Astrocyte (in vitro differentiated cells and primary cell): ENCODE measurements around the gene MAP2K7.

Experiments used
- CTCF ChIP-seq: IDR thresholded peaks from 2 replicates; pipeline ENCODE4 v1.5.1; 2011; ENCODE audit warnings: low read depth, mild to moderate bottlenecking, inconsistent platforms, low read length, moderate library complexity; ENCODE audit not compliant: insufficient read depth
- EZH2 ChIP-seq: IDR thresholded peaks from 2 replicates; pipeline ENCODE4 v1.6.1; 2012; ENCODE audit warnings: mild to moderate bottlenecking, low read length, inconsistent platforms; ENCODE audit not compliant: insufficient read depth

- TF ChIP-seq CTCF (no peak), EZH2 (no peak)
These were observed 24.1 kb downstream of the MAP2K7 start for GRCh38 chr19:7927605-7928333.
